HG03095 (cell line): ENCODE measurements around the gene PADI2.
A peak's percentile ranks its signal among the peaks of the same experiment; 100 is the strongest.

Experiments
- ATAC-seq: cut with Tn5 transposase; IDR thresholded peaks from one replicate; pipeline ENCODE4 v1.9.1; 2021; ENCODE audit warnings: moderate library complexity; ENCODE audit not compliant: unreplicated experiment

PADI2 gene

DNA sequence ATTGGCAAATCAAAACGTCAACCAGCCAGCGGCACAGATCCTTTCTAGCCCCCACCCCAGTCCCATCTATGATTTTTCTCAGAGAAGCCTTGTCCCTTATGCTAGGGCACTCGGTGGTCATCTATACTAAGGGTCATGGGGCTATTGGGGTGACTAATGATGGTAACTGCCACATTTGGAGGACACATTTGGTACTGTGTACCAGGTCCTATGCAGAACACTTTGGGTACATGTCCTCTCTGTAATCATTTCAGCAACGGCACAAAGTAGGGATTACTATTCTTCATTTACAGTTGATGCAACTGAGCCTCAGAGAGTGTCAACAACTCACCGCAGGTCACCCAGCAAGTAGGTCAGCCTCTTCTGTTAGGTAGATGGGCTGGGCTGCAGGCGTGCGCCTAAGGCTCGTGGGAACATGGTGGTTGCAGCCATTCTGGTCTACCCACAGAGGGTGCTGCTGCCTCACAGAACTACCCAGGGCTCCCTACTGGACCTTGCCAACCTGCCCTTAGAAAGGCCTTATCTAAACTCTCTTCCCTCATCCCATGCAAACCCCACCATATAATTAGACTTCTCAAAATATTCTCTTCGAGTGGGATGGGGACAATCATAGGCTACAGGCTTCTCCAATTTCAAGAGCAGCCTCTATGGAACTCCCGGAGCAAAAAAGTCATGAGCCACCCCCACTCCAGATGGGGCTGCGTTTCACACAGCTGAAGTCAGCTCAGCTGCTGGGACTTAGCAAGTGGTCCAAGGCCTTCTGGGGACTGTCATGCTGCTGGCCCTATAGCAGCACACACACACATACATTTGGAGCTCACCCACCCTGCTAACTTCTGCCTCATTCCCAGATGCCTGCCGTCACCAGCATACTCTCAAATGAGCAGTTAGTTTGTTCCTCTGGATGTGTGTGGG is 59.6 kb downstream of the PADI2 start:
- no peak for ATAC-seq

DNA sequence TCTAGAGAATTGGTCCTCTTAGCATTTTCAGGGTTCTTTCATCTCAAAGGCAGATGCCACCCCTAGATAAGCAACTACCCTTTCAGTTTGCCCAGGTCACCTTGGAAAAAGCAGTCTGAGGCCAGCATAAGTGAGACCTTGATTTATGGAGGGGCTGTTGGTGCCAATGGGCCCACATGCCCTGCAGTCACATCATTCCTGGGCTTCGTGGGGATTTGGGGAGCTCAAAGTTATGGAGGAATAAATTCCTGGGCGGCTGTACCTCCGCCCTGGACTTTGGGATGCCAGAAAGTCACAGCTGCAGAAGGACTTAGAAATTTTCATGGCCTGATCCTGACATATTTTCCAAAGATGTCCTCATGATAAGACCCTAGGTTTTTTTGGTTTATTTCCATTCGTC is 62.7 kb downstream of the PADI2 start:
- no peak for ATAC-seq

DNA sequence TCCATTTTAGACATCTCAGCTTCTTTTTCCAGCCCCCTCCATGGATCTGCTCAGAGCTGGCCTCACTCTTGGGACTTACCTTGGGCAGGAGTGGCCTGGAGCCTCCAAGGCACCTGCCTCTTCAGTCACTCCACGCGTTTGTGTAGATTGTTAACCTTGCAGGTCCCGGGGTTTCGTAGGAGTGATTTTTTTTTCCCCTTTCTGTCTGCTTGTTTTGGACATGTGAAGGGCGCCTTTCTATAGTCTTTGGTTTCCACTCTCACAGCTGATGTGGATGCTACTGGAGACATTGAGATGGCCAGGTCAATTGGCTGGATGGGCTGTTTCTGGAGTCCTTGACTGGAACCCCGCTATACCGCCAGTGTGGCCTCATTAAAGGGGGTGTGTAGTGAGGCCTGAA is 63.5 kb downstream of the PADI2 start:
- ATAC-seq, result no peak

DNA sequence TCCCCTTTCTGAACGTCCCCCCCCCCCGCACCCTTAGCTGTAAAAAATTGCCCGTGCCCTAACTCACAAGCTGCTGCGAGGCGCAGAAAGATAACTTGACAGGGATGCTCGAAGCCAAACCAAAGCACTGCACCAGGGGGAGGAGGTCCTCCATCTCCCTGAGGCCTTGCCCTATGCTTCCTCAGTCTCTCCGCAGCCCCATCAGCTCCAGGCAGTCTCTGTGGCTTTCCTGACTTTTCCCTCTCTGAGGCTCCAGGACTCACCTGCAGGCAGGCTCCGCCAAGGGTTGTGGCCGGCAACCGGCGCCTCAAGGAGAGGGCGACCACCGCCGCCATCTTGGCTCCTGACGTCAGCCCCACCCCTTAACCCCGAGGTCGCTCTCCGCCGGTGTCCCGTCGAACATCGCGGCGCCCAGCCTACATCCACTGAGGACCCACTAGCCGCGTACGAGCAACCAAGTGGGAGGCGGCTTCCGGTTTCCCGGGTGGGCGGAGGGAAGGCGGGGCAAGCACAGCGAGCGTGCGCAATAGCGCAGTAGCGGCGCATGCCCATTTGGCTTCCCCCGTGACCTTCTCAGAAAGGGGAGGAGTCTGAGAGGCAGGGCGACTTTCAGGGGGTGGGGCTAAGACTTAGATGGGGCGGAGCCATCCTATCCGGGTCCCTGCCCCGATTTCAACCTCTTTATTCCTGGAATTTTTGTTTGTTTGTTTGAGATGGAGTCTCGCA is 65.4 kb downstream of the PADI2 start, which contains the start of gene SDHB:
TSS of gene SDHB (minus strand) at position 348 of the 726 bp plus-strand sequence. CDS start at position 335, 13 bp downstream.
- ATAC-seq, result peak; percentile 89

DNA sequence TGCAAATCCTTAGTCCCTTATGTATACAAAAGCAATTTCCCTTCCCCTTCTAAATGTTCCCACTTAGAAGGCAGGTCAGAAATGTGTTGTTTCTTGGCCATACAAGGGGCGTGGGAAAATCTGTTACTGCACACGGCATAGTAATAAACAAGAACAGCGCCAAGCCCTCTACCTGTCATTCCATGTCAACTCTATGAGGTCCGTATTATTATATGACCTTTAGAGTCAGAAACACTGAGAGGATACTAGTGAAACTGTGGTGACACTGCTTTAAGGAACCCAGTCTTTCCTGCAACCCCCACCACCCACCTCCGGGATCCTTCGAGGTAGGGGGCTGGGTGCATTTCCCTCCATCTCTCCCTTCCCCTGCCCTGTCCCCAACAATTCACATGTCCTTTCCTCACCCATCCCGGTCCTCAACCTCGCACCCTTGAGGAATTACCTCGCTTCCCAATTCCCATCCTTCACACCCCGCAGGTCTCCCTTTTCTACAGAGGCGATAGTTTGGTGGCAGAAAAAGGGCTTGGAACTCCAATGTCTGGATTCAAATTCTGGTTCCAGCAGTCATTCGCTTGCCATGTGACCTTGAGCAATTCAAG is 66.1 kb downstream of the PADI2 start:
- no peak for ATAC-seq

DNA sequence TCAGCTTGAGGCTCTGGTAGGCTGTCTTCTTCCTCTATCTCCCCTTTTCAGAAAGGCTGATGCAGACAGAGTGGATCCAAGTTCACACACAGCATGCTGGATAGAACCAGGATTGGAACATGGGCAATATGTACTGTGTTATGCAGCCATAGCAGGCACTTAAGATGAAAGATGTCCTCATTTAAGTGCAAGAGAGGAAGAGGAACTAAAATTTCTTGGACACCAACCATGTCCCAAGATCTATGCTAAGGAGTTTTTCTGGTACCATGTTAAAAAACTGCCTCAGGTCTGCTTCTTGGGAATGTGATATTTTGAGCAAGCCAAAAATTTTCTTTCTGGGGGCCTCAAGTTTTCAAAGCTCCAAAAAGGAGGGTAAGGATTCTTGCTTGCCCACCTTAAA is 66.6 kb downstream of the PADI2 start:
- ATAC-seq, result no peak

DNA sequence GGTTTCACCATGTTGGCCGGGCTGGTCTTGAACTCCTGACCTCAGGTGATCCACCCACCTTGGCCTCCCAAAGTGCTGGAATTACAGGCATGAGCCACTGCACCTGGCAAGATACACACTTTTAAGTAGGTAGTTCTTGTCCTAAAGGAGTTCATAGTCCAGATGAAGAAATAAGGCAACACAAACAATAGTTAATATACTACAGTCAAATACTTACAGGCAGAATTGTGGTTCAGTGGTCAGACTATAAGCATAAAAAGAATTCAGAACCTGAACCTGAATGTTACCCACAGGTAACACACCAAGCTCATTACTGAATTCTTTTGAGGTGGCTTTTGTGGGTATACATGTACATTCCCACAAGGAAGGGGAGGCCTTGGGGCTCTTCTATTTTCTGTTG is 67.2 kb downstream of the PADI2 start:
- no peak for ATAC-seq

DNA sequence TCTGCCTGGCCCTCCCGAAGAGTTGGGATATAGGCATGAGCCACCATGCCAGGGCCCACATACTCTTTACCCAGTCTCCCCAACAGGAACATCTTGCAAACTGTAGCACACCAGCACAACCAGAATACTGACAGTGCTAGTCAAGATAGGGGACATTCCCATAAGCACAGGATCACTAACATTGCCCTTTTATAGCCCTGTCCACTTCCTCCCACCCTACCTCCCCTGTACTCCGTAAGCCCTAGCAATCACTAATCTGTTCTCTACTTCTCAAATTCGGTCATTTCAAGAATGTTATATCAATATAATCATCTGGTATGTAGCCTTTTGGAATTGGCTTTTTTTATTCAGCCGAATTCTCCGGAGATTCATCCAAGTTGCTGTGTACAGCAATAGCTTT is 71.3 kb downstream of the PADI2 start:
- ATAC-seq, result no peak

DNA sequence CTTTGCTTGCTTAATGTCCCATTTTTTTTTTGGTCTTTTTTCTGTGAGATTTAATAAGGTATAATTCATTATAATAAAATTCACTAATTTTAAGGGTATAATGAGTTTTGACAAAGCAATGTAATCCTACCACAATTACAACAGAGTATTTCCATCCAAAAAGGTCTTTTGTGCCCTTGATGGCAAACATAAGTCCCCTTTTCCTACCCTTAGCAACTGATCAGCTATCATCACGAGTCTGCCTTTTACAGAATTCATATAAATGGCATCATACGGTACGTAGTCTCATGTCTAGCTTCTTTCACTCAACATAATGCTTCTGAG is 73.0 kb downstream of the PADI2 start:
- no peak for ATAC-seq

DNA sequence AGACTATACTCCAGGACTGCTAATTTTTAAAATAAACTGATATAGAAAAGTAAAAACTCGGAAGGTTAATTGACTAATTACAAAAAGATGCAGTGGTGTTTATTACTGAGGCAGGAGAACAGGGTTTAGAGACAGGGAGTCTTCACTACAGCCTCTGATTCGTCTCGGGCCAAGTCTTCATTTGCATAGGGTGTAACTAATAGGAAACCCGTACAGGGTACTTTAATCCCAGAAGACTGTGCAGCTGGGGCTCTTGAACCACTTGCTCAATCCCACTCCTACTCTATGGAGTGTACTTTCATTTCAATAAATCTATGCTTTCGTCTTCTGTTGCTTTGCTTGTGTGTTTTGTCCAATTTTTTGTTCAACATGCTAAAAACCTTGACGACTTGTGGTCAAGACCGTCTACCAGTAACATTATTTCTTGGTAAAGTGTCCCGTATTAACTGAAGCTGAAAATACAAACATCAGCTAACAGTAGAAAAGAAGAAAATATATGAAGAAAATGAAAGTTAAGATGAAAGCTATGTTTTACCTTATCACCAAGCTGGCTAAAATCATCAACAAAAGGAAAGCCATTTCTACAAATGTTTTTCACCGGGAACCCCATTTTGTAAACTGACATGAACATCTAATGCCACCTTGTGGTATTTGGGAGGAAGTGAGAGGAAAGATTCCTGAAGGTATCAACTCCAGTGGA is 73.5 kb downstream of the PADI2 start:
- no peak for ATAC-seq

DNA sequence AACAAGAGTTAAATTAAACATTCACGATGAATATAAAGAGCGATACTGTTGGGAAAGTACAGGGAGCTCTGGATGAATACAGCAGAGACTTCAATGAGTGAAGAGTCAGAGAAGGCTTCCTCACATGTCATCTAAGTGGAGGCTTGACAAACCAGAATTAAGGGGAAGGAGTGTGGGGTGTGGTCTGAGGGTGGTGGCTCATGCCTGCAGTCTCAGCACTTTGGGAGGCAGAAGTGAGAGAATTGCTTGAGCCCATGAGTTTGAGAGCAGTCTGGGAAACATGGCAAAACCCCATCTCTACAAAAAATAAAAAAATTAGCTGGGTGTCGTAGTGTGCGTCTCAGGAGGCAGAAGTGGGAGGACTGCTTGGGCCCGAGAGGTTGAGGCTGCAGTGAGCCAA is 74.1 kb downstream of the PADI2 start:
- ATAC-seq, result no peak

DNA sequence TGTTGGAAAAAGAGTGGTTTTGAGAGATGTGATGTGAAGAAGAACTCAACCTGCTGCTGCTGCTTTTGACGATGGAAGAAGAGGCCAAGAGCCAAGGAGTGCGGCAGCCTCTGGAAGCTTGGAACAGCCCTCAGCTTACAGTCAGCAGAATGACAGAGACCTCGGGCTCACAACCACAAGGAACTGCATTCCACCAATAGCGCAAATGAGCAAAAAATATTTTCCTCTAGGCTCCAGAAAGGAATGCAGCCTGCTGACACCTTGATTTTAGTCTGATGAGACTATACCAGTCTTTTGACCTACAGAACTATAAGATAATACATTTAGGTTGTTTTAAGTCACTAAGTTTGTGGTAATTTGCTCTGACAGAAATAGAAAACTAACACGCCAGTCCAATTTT is 75.6 kb downstream of the PADI2 start:
- no peak for ATAC-seq

DNA sequence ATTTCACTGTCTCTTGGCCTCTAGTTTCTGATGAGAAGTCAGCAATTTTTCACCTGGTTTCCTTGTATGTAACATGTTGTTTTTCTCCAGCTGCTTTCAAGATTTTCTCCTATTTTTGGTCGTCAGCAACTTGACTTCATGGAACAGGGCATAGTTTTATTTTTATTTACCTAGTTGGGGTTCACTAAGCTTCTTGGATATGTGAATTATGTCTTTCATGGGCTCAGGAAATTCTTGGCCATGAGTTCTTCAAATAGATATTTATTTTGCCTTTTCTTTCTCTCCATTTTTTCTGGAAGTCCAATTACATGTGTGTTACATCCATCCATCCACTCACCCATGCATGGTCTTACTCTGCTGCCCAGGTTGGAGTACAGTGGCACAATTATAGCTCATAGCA is 79.1 kb downstream of the PADI2 start:
- ATAC-seq, result no peak

DNA sequence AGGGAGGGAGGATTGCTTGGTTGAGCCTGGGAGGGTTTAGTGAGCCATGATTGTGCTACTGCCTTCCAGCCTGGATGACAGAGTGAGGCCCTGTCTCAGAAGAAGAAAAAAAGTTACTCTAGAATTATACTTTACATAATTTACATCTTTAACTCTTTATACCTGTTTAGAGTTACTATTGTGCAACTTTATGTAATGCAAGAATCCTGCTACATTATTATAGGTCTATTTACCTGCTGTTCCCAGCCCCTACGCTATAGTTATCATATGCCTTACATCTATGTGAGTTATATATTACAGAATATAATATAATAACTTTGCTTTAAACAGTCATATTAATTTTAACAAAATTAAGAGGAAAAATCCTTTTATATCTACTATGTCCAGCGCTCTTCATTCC is 79.7 kb downstream of the PADI2 start:
- ATAC-seq, result no peak

DNA sequence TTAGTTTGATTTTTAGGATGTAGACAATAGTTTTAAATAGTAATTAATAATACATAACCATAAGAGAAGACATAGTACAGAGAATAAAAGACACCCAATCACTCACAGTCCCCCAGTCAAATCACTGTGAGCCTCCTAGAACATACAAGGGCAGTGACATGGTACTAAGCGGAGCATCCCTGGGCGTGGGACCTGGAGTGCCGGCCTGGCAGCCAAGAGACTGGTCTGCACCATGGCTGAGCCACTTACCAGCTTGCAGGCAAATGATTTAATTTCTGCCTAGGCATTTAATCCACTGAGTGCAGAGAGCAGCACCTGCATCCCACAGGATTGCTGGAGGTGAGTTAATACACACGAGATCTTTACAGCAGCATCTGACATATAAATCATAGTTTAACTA is 85.8 kb downstream of the PADI2 start:
- no peak for ATAC-seq

DNA sequence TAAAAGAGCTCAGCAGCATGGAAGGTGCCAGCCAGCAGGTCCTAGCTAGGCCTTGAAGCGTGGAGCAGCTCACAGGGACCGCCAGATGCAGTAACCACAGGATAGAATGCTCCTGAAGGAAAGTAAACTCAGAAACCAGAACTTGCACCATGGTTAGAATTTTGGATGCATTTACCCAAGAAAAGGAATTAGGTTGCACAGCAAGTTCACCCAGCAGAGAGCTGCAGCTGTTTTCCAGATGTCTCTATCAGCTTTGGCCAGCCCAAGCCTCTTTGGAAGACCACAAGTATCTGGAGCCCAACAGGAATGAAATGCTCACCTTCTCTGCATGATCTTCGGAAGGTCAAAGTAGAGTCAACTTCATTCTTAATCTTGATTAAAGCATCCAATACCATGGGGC is 86.5 kb downstream of the PADI2 start:
- ATAC-seq, result no peak

DNA sequence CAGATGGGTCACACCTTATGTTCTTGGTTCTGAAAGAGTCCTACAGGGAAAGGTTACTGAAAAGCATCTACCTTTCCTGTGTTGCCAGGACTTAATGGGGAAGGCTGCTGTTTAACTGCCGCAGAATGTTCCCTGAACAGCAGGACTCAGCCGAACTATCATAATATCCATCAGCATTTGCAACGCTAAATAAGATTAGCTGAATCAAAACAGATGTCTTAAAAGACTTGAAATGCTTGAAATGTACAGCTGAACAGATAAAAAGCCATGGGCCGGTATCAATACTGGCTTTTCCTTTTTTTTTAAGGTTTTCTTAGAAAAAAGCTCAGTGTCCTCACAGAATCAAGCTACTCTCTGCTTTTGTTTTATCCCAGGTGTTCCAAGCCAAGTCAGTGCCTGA is 87.8 kb downstream of the PADI2 start:
- ATAC-seq, result no peak

DNA sequence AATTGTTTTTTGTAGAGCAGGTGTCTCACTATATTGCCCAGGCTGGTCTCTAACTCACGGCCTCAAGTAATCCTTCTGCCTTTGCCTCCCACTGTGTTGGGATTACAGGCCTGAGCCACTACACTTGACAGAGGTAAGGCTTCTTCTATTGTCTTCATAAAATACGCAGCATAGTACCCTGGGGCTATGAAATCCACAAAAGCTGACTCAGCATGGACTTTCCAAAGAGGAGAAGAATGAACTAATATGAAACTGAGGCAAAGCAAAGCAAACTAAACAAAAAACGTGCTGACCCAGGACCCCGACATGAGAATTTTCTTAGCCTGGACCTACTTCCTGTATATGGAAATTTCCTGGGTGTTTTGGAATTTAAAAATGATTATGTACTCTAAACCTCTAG is 89.0 kb downstream of the PADI2 start:
- no peak for ATAC-seq

DNA sequence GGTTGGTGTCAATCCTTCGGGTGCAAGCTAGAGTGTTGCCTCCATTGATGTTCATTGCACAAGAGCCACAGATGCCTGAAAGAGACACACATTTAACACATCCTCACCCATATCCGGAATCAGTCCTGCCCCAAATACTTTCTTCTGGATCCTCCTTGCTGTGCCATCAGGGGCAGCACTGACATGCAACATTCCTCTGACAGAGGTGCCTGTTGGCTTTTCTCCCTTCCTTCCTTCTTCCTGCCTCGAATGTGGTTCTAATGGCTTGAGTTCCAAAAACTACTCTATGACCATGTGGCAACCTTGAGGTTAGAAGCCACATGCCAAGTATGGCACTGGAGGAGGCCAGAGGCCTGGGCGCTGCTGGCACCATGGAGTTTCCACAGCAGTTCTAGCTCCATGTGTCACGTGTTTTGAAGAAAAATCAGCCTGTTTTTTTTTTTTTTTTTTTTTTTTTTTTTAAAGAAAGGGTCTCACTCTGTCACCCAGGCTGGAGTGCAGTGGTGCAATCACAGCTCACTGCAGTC is 90.5 kb downstream of the PADI2 start:
- no peak for ATAC-seq

DNA sequence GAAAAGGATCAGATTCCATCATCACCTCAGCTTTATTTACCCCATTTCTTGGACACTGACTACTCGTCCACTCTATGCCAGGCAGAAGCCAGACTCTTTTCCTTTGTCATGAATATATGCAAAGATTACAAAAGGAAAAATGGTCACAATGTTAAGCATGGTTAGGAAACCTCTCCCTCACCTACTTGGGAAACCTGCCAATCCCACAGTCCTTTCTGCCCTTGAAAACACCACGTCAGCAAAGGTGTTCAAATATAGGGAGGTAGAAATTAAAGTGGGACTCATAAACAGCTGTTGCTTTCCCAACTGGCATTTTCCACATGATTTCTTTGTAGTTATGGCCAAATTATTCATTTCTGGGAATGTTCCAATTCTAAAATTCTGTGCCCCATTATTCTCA is 91.4 kb downstream of the PADI2 start:
- no peak for ATAC-seq

DNA sequence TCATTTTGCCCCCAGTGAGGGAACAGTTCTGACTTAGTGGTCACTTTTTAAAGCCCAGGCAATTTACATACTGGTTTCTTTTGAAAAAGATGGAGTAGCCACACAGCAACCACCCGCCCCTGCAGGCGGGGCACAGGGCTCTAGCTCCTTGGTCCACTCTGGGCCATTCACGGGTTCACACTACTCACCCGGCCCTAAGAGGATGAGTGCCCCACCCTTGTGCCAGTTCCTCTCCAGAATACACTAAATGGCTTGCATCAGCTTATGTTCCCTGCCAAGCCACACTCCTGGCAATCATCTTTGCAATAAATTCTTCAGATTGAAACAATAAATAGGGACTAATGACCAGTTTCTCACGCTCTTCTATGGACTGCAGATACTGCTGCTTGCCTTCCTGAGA is 91.8 kb downstream of the PADI2 start:
- no peak for ATAC-seq
